ENCODE measurements around the gene BUD31. TPM values are rescaled to one million over a fixed set of nuclear protein-coding genes. Genes with fewer than 3 reads are reported as not detected.

The BUD31 gene
- total RNA-seq, 1 experiment from 2014 or later, result 154 TPM

- no peaks in the 10 kb centered on the region for H3K9me2 ChIP-seq (ENCODE audit: insufficient read depth)
- ChIA-PET POLR2A (interaction anchor here (1.4 kb wide), 1 partner anchor 17 kb away, joined by 5 read pairs; the partner anchor contains the start of genes BUD31 and PDAP1), CTCF (no interaction called here), RAD21 (ENCODE audit: low non-redundant PET in 1 of 2, low total read pairs in 2 of 2, uncharacterized antibody in 2 of 2, unreplicated experiment in 2 of 2) (no interaction called here)
- no peaks in the 10 kb centered on the region for H3K9me3 ChIP-seq (ENCODE audit: control insufficient read depth in 1 of 2, insufficient read depth in 1 of 2, low read depth in 1 of 2, low read length in 2 of 2)
- peaks cover 17 to 34% of the 10 kb centered on the region in 2 experiments for H3K36me3 ChIP-seq (ENCODE audit: control insufficient read depth in 1 of 2, insufficient read depth in 2 of 2, low read length in 2 of 2)
- no peak overlapping the region for H3K4me2 ChIP-seq (ENCODE audit: low read length)
- H4K20me1 ChIP-seq (ENCODE audit: insufficient read depth), result no peaks in the 10 kb centered on the region
- no peaks in the 10 kb centered on the region for H3K27me3 ChIP-seq (ENCODE audit: insufficient read depth, low read length)
- H3K4me1 ChIP-seq (ENCODE audit: control insufficient read depth in 1 of 2, insufficient read depth in 2 of 2, low read length in 2 of 2), result peaks cover 0 to 16% of the 10 kb centered on the region in 2 experiments; a peak in 1 of 4 replicates
- H3K27ac ChIP-seq (ENCODE audit: low read depth, low read length), result no peak overlapping the region; the same call in 1 of the 2 replicates
- DNase-seq (ENCODE audit: low read depth, low spot score) (no peak), ATAC-seq (no peak)
- peaks cover 1% of the 10 kb centered on the region; the same call in 1 of the 2 replicates for H3K79me2 ChIP-seq (ENCODE audit: insufficient read depth, low read length)
- no TSS peak for BruUV-seq (replicated peaks)
- H3K9ac ChIP-seq (ENCODE audit: low read length), result no peak overlapping the region
- intact Hi-C loops (cut with micrococcal nuclease), result no loop called here
- no peak overlapping the region for H2AFZ ChIP-seq (ENCODE audit: low read depth, low read length, poor library complexity, severe bottlenecking)
- TF ChIP-seq, protein P1, sequence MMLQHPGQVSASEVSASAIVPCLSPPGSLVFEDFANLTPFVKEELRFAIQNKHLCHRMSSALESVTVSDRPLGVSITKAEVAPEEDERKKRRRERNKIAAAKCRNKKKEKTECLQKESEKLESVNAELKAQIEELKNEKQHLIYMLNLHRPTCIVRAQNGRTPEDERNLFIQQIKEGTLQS (IDR thresholded peaks at IDR 0.05), result no peak
- TF ChIP-seq EZH2 (IDR thresholded peaks at IDR 0.05) (no peak), SRF (IDR thresholded peaks at IDR 0.05; ENCODE audit: low read depth) (no peak), POLR2A (IDR thresholded peaks at IDR 0.05; ENCODE audit: borderline replicate concordance, extremely low read depth, insufficient read depth, insufficient read length) (no peak), EZH2phosphoT487 (IDR thresholded peaks at IDR 0.05; ENCODE audit: borderline replicate concordance) (no peak), RAD21 (IDR thresholded peaks at IDR 0.05; ENCODE audit: low read depth) (no peak), SP1 (IDR thresholded peaks at IDR 0.05; ENCODE audit: low read depth) (no peak), YY1 (IDR thresholded peaks at IDR 0.05; ENCODE audit: extremely low read depth, insufficient replicate concordance, low read depth, low read length) (no peak), CEBPB (IDR thresholded peaks at IDR 0.05; ENCODE audit: low read depth) (no peak), POLR2AphosphoS5 (IDR thresholded peaks at IDR 0.05; ENCODE audit: low read depth, low read length) (no peak), REST (IDR thresholded peaks at IDR 0.05; ENCODE audit: low read depth) (no peak), ZBTB33 (IDR thresholded peaks at IDR 0.05; ENCODE audit: extremely low read depth, insufficient replicate concordance, low read length) (no peak), EGR1 (IDR thresholded peaks at IDR 0.05; ENCODE audit: low read depth) (no peak), SIN3A (IDR thresholded peaks at IDR 0.05; ENCODE audit: low read depth) (no peak), JUND (IDR thresholded peaks at IDR 0.05) (no peak), ELF1 (IDR thresholded peaks at IDR 0.05; ENCODE audit: borderline replicate concordance, low read depth) (no peak), CBX3 (IDR thresholded peaks at IDR 0.05; ENCODE audit: low read depth) (no peak)
- TF ChIP-seq, protein P2, sequence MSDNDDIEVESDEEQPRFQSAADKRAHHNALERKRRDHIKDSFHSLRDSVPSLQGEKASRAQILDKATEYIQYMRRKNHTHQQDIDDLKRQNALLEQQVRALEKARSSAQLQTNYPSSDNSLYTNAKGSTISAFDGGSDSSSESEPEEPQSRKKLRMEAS (IDR thresholded peaks at IDR 0.05), result no peak
- TF ChIP-seq, protein P3, sequence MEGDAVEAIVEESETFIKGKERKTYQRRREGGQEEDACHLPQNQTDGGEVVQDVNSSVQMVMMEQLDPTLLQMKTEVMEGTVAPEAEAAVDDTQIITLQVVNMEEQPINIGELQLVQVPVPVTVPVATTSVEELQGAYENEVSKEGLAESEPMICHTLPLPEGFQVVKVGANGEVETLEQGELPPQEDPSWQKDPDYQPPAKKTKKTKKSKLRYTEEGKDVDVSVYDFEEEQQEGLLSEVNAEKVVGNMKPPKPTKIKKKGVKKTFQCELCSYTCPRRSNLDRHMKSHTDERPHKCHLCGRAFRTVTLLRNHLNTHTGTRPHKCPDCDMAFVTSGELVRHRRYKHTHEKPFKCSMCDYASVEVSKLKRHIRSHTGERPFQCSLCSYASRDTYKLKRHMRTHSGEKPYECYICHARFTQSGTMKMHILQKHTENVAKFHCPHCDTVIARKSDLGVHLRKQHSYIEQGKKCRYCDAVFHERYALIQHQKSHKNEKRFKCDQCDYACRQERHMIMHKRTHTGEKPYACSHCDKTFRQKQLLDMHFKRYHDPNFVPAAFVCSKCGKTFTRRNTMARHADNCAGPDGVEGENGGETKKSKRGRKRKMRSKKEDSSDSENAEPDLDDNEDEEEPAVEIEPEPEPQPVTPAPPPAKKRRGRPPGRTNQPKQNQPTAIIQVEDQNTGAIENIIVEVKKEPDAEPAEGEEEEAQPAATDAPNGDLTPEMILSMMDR (IDR thresholded peaks at IDR 0.05 in 2 of 3, conservative IDR thresholded peaks at IDR 0.05 in 1 of 3; ENCODE audit: borderline replicate concordance in 1 of 3, insufficient read depth in 1 of 3, low read depth in 2 of 3, low read length in 2 of 3), result no peak
- H3K4me3 ChIP-seq (replicated peaks in 1 of 2; ENCODE audit: low read depth in 1 of 2, low read length in 2 of 2), result no peak overlapping the region
Measured at GRCh38 chr7:99392046-99392445, 16.7 kb upstream of the BUD31 start.

Measured in HCT116 (cell line).